BJ (cell line): Measurements from ENCODE around the gene LRRC52. TPM values are rescaled to one million over a fixed set of nuclear protein-coding genes. Genes with fewer than 3 reads are reported as not detected.

Source experiments
- CTCF ChIA-PET: fragments of 350-600 bp; formaldehyde crosslinking; extraction: SDS; loops from one replicate; lab custom pipeline; 2021; ENCODE audit warnings: antibody characterized with exemption, inconsistent platforms; lab: Yijun Ruan, JAX
- POLR2A ChIA-PET: fragments of 300-600 bp; sonication (Branson Sonifier 250); formaldehyde crosslinking; extraction: SDS; loops from one replicate; lab custom pipeline; 2021; ENCODE audit warnings: antibody characterized with exemption; lab: Charles Lee
- DNase-seq: peaks from one replicate; pipeline ENCODE4 v3.0.0-alpha.2; 2011; ENCODE audit warnings: low read depth
- H3K27me3 ChIP-seq: 2 replicates; pipeline ENCODE4 v1.6.0; 2011; ENCODE audit warnings: low read length; ENCODE audit not compliant: control insufficient read depth, insufficient read depth
- H3K36me3 ChIP-seq: 2 replicates; pipeline ENCODE4 v1.5.1; 2011; ENCODE audit warnings: low read length; ENCODE audit not compliant: control insufficient read depth, insufficient read depth
- H3K4me3 ChIP-seq: 2 replicates; pipeline ENCODE4 v1.5.1; 2011; ENCODE audit warnings: low read depth, mild to moderate bottlenecking, control low read depth, low read length
- polyA plus RNA-seq: library from polyadenylated mRNA; depleted of rRNA; stranded (reverse); fragments of >200 nt; gene quantifications from 2 replicates; pipeline ENCODE4 v1.2.3, GENCODE V29; 2011
- TF ChIP-seq, protein P1 (sequence below): IDR thresholded peaks from 2 replicates; pipeline ENCODE4 v1.5.1; 2011; ENCODE audit warnings: low read depth, mild to moderate bottlenecking, control low read depth, inconsistent platforms, low read length, moderate library complexity; ENCODE audit not compliant: insufficient read depth

LRRC52 gene
- polyA plus RNA-seq, 1 experiment, result not detected

DNA sequence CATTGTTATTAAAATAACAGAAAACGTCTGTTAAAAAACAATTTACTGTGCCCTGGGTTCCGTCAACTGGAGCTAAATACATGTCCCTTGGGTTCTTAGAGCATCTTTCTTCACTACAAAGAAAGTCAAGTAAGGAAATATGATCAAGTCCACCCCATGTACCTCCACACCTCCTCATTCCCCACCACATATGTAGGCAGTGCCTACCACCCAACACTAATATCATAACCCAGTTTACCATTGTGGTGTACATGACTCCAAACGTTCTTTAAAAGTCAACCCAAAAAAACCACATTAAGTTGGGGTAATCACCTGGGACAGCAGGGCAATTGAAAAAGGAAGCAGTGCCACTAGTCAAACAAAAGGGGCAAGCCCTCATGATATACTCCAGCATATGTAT lies 7.8 kb upstream of the LRRC52 start:
- no peak for DNase-seq
- Histone ChIP-seq H3K27me3 (no peaks in the 10 kb centered on the region), H3K36me3 (no peaks in the 10 kb centered on the region), H3K4me3 (no peak overlapping the region)
- CTCF ChIA-PET, result no interaction called here
- TF ChIP-seq, protein P1, sequence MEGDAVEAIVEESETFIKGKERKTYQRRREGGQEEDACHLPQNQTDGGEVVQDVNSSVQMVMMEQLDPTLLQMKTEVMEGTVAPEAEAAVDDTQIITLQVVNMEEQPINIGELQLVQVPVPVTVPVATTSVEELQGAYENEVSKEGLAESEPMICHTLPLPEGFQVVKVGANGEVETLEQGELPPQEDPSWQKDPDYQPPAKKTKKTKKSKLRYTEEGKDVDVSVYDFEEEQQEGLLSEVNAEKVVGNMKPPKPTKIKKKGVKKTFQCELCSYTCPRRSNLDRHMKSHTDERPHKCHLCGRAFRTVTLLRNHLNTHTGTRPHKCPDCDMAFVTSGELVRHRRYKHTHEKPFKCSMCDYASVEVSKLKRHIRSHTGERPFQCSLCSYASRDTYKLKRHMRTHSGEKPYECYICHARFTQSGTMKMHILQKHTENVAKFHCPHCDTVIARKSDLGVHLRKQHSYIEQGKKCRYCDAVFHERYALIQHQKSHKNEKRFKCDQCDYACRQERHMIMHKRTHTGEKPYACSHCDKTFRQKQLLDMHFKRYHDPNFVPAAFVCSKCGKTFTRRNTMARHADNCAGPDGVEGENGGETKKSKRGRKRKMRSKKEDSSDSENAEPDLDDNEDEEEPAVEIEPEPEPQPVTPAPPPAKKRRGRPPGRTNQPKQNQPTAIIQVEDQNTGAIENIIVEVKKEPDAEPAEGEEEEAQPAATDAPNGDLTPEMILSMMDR, result no peak
- POLR2A ChIA-PET, result no interaction called here

- TF ChIP-seq, protein P1, result no peak
- Histone ChIP-seq H3K4me3 (no peak overlapping the region), H3K27me3 (no peaks in the 10 kb centered on the region), H3K36me3 (no peaks in the 10 kb centered on the region)
- ChIA-PET POLR2A (no interaction called here), CTCF (interaction anchor here (1.2 kb wide), 1 partner anchor 168 kb away, joined by 4 read pairs; no protein-coding TSS in a partner anchor)
- no peak for DNase-seq
These were observed 6.3 kb upstream of the LRRC52 start for GRCh38 chr1:165537356-165538109.

DNA sequence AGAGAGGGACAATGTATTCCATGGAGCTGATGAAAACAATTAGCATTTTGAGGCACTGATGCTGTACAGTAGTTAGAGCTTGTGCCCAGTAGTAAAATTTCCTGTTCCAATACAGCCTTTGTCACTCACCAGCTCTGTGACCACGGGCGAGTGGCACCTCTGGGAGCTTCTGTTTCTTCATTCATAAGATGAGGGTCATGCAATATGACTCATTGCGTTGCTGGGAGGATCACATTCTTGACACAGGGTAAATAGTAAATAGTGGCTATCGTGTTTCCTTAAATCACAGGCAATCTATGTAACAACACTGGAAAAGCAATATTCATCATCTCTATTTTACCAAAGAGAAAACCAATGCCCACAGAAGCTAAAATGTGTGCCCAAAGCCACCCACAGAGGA lies 4.5 kb upstream of the LRRC52 start:
- ChIA-PET CTCF (interaction anchor here (1.2 kb wide), 1 partner anchor 146 kb away, joined by 3 read pairs; no protein-coding TSS in a partner anchor), POLR2A (no interaction called here)
- Histone ChIP-seq H3K36me3 (no peaks in the 10 kb centered on the region), H3K4me3 (no peak overlapping the region), H3K27me3 (no peaks in the 10 kb centered on the region)
- TF ChIP-seq, protein P1, result no peak
- no peak for DNase-seq

GRCh38 chr1:165539908-165540307 lies 3.9 kb upstream of the LRRC52 start:
- CTCF ChIA-PET, result no interaction called here
- Histone ChIP-seq H3K27me3 (no peaks in the 10 kb centered on the region), H3K36me3 (no peaks in the 10 kb centered on the region), H3K4me3 (no peak overlapping the region)
- TF ChIP-seq, protein P1, result no peak
- POLR2A ChIA-PET, result no interaction called here
- no peak for DNase-seq

- CTCF ChIA-PET, result no interaction called here
- TF ChIP-seq, protein P1, result no peak
- Histone ChIP-seq H3K4me3 (no peak overlapping the region), H3K27me3 (no peaks in the 10 kb centered on the region), H3K36me3 (no peaks in the 10 kb centered on the region)
- POLR2A ChIA-PET, result no interaction called here
- DNase-seq, result no peak
These were observed 1.7 kb upstream of the LRRC52 start for GRCh38 chr1:165542015-165542631.
